GM18519 (cell line): ENCODE data around the gene PPIF.
A peak's percentile ranks its signal among the peaks of the same experiment; 100 is the strongest.

ENCODE experiments used
- ATAC-seq: cut with Tn5 transposase; IDR thresholded peaks from one replicate; pipeline ENCODE4 v1.9.1; 2021; ENCODE audit warnings: mild to moderate bottlenecking, moderate library complexity; ENCODE audit not compliant: unreplicated experiment, low FRiP score

Gene PPIF

GRCh38 chr10:79346012-79346340 lies 1.3 kb upstream of the PPIF start:
- ATAC-seq = no peak

GRCh38 chr10:79346388-79347225 lies 662 bp upstream of the PPIF start:
- peak; percentile 5 for ATAC-seq

DNA sequence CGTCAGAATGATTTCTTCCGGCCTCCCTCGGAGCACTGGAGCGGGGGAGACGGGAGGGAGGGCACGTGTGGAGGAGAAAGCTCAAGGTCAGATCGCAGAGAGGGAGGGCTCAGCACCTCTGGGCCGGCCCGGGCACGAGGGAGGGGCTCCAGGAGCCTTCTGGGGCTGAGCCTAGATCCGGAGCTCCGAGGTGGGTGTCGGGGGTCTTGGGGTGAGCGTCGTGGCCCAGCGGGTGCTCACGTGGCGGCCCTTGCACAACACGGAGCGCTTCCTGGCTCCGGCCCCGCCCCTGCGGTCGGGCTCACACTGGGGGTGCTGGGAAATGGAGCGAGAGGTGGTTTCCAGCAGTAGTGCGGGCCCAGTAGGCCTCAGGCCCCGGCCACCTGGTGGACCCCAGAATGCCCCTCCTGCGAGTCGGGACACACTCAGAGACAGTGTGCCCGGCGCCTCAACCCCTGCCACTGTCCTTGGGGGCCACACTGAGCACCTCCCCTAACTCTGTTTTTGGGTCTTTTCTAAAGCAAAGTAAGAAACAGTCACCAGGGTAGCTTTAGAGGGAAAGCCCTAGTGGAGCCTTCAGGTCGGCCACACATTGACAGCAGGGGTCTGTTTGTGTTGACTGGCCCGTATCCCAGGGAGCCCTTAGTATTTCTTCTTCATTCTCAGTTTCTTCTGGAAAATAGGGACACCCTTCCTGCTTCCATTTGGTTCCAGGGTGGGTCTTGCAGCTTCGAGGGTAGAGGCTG lies 798 bp downstream of the PPIF start:
- ATAC-seq = peak; percentile 50

DNA sequence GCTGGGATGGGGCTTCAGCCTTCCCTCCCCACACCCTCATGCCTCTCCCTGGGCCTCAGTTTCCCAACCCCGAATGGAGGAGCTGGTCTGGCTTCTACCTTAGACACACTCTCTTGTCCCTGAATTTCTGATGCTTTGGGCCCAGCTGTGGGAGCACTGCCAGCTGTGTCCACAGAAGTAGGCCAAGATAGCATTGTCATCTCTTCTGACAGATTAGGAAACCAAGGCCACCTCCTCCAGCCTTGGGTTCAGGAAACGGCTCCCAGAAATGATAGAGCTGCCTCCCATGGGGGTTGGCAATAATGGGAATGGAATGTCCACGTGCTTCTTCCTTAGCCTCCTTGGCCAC lies 1.3 kb downstream of the PPIF start:
- ATAC-seq = no peak

- no peak for ATAC-seq
These were observed 1.8 kb downstream of the PPIF start for GRCh38 chr10:79349072-79349491.

DNA sequence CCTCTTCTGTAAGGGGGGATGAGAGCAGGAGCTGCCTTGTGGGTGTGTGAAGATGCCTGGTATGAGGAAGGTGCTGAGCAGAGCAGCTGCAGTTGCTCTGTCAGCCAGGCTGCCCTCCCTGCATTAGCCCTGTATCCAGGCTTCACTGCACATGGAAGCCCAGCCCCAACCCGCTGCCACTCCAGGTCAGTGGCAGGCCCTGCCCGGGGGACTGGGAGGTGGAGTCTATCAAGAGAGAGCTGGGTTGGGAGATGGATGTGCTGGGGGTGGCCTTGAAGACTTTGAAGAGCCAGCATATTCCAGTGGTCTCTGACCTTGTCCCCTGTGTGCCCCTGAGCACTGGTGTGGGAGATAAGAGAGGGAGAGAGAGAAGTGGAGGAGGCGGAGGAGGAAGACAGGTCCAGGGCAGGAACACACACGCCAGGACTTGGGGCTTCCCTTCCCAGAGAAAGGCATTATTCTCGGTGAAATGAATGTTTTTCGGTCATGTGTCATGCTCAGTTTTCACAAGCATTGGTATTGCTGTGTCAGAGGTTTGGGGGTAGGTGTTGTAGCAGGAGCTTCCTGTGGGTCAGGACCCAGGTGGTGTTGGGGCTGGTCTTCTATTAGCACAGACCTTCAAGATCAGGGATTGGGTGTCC lies 2.6 kb downstream of the PPIF start:
- no peak for ATAC-seq

- no peak for ATAC-seq
These were observed 3.3 kb downstream of the PPIF start for GRCh38 chr10:79350407-79351154.

DNA sequence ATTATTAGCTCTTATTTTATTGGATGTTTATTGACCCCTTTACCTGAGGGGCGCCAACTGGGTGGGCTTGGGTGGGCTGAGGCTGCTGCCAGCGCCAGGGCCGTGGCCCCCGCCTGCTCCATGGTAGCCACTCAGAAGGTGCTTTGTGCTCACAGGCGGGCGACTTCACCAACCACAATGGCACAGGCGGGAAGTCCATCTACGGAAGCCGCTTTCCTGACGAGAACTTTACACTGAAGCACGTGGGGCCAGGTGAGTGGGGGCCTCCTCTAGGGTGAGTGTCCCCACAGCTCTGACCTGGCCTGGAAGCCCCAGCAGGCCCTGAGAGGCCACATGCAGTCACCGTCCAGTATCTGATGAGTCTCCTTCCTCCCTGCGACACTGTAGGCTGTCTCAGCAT lies 4.1 kb downstream of the PPIF start:
- ATAC-seq = no peak

DNA sequence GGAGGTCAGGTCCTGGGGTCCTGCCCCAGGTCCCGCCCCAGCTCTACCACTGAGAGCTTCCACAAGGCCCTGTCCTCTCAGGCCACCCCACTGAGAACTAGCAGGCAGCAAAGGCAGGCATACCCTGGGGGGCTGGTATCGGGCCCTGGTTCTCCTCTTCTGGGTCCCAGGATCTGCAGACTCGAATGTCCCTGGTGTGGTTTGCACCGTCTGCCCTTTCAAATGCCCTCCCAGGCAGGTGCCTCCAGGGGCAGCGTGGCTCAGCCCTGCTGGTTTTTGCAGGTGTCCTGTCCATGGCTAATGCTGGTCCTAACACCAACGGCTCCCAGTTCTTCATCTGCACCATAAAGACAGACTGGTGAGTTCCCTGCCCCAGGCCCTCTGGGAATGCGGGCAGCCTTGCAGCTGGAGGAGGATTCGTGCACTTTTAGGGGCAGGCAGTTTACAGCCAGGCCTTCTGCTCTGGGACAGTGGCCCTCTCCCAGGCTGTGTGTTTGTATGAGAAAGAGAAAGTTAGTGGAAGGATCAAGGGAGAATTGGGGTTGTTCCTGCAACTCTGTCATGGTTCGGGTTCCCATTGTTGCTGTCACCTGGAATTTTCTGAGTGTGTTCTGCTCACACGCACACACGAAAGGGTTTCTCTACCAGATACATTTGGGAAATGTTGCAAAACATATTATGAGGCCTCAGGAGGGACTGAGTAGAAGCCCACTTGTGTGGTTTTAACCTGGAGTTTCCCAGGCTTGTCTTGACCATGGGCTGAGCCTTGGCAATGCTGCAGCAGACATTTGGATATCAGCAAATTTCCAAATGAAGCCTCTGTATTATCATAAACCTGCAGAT lies 5.0 kb downstream of the PPIF start:
- no peak for ATAC-seq

GRCh38 chr10:79353000-79353406 lies 5.7 kb downstream of the PPIF start:
- no peak for ATAC-seq

- ATAC-seq = no peak
These were observed 6.5 kb downstream of the PPIF start for GRCh38 chr10:79353726-79354125.

DNA sequence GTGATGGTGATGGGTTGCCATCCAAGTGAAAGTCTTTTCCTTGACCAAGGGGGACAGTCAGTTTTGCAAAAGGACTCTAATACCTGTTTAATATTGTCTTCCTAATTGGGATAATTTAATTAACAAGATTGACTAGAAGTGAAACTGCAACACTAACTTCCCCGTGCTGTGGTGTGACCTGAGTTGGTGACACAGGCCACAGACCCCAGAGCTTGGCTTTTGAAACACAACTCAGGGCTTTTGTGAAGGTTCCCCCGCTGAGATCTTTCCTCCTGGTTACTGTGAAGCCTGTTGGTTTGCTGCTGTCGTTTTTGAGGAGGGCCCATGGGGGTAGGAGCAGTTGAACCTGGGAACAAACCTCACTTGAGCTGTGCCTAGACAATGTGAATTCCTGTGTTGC lies 6.9 kb downstream of the PPIF start:
- no peak for ATAC-seq

GRCh38 chr10:79354615-79355014 lies 7.3 kb downstream of the PPIF start:
- ATAC-seq = no peak

- ATAC-seq = no peak
These were observed 8.2 kb downstream of the PPIF start for GRCh38 chr10:79355420-79356017.

DNA sequence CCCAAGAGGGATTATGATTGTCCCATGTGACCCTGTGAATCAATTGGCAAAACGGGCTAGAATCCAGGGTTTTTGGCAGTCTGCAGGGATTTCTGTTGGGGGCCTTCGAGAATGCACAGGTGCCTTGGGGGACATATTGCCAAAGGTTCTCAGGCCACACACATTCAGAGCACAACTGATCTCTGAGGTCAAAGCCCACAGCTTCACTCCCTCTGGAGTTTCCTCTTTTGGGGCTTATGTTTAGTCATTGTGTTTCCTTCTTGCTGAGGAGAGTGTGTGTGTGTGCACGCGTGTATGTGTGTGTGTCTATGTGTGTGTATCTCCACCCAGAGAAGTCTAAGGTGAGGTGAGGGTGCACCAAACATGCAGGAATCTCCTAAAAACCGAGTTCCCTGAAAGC lies 8.8 kb downstream of the PPIF start:
- ATAC-seq = no peak

DNA sequence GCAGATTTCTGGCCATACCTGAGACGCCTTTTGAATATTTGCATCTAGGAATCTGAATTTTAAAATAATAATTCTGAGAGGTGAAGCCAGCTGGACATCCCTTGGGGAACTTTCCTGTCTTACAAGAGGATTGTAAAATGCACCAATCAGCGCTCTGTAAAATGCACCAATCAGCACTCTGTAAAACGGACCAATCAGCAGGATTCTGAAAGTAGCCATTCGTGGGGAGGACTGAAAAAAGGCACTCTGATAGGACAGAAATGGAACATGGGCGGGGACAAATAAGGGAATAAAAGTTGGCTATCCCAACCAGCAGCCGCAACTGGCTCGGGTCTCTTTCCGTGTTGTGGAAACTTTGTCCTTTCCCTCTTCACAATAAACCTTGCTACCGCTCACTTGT lies 9.9 kb downstream of the PPIF start:
- ATAC-seq = no peak

DNA sequence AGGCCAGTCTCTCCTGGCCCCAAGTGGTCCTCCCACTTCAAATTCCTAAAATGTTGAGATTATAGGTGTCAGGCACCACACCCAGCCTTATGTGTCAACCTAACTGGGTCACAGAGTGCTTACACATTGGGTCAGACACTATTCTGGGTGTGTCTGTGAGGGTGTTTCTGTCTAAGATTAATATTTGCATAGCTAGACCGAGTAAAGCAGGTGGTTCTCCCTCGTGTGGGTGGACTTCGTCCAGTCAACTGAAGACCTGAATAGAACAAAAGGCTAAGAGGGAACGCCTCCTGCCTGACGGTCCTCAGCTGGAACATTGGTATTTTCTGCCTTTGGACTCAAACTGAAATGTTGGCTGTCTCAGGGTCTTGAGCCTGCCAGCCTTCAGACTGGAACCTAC lies 11.5 kb downstream of the PPIF start:
- no peak for ATAC-seq

DNA sequence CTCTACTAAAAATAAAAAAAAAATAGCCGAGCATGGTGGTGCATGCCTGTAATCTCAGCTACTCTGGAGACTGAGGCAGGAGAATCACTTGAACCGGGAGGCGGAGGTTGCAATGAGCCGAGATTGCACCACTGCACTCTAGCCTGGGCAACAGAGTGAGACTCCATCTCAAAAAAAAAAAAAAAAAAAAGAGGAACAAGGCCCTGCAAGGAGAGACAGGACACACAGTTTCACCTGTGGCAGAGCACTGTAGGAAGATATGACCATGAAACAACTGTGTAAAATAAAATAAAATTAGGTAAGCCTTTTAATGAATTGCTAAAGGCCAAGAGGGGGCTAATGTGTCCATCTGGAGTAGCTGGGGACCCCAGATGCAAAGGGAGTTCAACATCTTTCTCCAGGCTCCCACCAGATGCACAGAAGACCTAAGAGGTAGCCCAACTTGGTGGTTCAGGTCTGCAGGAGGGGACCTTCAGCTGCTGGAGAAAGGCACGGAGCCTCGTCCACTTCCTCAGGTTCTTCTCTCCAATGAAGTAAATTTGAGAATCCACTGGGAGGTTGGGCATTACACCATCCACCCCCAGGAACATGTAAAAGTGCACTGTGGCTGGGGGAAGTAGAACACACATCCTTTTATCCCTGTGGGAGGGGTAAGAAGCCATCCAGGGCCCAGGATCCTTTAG lies 12.7 kb downstream of the PPIF start:
- no peak for ATAC-seq
